DMS 273 (cell line): ENCODE results near the gene HEXD.
"Not testable (repeated sequence)": the region's sequence is repeated elsewhere in the genome, so short reads cannot be mapped to it uniquely, and the experiment has no call there.

Experiments
- DNase-seq: peaks from one replicate; lab custom pipeline; 2025; ENCODE audit not compliant: unreplicated experiment; lab: John Stamatoyannopoulos, UW

Gene HEXD

DNA sequence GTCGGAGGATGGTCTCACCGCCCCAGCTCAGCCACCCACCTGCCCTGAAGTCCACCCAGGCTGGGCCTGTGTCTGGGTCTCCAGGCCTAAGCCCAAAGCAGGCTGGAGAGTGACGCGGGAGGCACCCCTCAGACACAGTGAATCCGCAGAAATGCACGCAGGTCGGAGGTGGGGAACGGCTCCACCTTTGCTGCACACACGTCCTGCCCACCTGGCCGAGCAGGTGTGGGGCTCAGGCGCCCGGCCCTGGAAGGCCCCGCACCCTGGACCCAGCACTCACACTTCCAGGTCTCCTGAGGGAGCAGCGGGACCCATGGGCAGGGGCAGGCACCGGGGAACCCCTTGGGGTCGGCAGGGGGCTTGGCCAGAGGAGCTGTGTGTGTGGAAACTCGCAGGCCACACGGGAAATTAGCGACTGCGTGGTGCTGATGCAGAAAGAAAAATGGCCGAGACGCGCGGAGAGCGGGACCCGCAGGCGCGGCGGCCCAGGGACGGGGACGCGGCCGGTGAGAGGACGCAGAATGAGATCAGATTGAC is 21.8 kb downstream of the HEXD start:
- no peak for DNase-seq

DNA sequence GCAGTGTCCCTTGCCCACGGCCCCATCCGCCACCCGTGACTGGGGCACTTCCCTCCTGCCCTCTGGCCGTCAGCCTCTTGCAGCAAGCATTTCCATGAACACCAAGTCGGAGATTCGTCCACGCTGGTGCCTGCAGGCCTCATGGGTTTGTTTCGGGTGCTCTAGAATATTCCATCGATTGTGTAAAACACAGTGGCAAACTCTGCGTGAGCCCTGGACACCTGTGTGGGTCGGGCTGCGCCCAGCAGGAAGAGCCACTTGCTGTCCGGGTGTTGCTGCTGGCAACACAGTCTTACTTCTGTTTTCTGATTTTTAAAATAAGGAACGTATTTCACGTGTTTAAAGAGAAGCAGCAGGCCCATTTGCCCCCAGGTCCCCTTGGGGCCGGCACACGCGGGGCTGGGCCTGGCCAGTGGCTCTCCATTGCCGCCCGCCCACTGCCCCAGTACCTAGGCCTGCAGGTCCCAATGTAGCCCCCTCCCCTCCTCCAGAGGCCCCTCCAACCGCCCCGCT is 22.4 kb downstream of the HEXD start:
- DNase-seq, result no peak

DNA sequence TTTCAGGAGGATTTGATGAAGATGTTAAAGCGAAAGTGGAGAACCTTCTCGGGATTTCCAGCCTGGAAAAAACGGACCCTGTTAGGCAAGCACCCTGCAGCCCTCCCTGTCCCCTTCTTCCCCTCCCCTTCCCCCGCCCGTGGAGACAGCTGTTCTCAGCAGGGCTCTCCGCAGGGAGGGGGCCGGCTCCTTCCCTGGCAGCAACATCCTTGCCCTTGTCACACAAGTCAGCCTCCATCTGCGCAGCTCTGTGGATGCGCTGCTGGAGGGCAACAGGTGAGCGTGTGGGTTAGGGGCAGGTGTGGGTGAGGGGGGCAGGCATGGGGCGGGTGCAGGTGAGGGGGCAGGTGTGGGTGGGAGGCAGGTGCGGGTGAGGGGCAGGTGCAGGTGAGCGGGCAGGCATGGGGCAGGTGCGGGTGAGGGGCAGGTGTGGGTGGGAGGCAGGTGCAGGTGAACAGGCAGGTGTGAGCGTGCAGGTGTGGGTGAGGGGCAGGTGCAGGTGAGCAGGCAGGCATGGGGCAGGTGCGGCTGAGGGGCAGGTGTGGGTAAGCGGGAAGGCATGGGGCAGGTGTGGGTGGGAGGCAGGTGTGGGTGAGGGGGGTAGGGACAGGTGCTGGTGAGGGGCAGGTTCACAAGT is 23.0 kb downstream of the HEXD start:
- DNase-seq, result peak; percentile 86

DNA sequence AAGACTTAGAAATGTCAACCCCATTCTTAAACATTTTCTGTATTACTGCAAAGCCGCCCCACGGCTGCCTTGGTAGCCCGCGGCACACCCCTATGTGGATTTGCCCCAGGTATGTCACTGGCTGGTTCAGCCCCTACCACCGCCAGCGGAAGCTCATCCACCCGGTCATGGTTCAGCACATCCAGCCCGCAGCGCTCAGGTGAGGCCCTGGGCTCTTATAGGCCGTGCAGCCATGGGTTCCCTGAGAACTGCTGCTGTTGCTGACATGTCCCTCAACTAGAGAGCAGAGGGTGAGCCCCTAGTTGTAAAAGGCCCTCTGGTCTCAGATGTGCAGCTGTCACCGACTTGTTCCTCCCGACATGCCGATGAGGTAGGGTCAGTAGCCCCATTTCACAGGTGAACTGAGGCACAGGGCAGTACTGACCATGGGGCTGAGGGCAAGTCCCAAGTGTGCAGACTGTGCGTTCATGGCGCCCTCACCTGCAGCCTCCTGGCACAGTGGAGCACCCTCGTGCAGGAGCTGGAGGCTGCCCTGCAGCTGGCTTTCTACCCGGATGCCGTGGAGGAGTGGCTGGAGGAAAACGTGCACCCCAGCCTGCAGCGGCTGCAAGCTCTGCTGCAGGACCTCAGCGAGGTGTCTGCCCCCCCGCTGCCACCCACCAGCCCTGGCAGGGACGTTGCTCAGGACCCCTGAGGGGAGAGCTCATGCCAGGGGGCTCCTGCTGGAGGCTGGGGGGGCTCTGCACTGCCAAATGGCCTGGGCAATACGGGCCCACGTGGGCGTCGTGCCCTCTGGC is 23.7 kb downstream of the HEXD start:
- DNase-seq, result no peak

DNA sequence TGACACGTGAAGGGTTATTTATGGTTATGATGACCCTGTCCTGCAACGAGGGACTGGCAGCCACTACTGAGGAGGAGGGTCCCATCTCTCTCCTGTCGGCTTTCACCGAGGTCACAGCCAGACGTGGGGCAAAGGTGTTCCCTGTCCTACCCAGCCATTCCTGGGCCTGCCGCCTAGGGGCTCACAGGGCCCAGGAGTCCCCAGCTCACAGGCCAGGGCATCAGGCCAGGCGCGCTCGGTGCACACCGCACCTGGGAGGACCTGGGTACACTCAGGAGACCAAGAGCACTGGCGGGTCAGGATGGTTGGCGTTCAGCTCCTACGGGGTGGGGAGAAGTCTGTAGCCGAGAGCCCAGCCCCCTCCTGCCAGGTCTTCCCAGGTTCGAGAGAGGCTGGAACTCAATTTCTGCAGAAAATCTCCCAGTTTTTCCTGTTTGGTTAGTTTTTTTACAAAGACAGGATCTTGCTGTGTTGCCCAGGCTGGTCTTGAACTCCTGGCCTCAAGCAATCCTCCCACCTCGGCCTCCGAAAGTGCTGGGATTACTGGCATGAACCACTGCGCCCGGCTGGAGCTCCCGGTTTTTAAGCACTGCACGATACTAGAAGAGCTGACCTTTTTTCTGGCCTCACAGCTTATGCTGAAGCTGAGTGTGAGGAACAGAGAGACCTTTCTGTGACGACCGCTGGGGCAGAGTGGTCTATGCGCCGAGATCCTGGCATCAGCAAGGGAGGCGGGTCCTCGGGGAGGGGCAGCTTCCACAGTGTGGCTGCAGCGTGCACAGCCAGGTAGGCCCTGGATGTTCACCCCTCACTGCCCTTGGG is 24.7 kb downstream of the HEXD start:
- no peak for DNase-seq

DNA sequence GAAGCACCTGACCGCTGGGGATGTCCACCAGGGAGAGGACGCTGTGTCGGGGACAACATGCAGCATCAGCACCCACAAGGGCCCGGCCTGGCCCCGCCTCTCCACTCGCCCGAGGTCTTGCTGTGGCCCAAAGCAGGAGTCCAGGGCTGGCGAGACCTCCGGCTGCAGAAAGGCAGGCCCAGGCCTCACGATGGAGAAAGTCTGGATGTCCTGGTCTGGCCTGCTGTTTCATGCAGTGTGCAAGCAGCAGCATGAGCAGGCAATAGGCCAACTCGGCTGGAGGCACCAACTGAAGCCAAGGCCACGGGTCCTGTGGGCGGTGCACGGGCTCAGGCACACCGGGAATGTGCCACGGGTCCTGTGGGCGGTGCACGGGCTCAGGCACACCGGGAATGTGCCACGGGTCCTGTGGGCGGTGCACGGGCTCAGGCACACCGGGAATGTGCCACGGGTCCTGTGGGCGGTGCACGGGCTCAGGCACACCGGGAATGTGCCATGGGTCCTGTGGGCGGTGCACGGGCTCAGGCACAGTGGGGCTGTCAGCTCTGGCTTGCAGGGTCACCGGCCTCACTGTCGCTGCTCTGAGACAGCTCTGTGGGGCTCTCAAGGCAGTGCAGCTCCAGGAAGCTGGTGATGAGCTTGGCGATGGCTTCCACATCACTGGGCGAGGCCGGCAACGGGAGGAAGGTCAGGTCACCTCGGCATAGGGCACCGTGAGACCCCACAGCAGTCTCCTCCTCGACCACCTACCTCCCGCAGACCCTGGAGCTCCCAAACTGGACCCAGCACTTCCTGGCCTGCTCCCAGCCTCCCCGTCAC is 25.5 kb downstream of the HEXD start:
- no peak for DNase-seq

DNA sequence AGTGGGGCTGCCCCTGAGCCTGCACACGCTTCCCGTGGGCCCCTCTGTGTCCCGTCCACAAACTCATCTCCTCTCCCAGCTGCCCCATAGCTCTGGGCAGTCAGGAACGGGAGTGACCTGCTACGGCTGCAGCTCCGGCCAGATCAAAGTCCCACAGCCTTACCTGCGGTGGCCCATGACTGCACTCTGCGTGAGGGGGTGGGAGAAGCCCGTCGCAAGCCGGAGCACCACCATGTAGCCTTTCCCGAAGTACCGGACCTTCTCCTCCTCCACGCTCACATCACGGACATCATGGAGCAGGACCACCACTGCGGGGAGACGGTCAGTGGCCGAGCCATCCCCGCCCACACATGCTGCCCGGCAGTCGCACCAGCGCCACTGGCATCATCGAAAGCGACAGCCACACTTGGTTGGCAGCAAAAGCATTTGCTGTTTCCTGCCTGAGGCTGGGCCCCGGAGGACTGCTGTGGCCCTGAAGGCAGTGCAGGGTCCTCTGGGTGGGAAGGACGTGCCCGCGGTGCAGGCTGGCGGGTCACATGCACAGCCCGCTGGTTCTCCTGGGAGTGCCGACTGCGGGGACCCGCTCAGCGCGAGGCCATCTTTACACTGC is 26.2 kb downstream of the HEXD start:
- DNase-seq, result no peak

DNA sequence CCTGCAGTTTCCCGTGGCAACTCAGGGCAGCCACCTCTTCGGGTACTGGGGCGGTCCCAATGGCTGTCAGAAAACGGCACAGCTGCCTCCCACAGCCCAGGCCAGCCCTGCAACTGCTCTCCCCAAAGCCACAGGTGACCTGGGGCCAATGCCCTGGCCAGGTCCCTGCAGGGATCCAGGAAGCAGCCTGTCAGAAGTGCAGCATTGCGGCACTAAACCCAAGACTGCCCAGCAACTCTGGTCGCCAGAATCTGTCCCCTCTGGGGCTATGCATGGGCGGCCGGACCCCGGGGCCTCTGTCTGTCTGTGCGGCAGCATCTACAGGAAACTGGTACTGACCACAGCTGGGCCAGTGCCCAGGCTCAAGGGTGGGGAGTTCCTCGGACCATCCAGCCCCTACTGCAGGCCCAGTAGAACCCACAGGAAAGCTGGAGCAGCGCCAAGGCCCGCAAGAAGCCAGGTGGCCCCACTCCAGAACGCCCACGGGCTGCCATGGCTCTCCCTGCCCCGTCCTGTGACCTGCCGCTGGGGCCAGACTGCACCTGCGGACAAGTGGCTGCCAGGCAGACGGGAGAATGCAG is 26.9 kb downstream of the HEXD start:
- no peak for DNase-seq

DNA sequence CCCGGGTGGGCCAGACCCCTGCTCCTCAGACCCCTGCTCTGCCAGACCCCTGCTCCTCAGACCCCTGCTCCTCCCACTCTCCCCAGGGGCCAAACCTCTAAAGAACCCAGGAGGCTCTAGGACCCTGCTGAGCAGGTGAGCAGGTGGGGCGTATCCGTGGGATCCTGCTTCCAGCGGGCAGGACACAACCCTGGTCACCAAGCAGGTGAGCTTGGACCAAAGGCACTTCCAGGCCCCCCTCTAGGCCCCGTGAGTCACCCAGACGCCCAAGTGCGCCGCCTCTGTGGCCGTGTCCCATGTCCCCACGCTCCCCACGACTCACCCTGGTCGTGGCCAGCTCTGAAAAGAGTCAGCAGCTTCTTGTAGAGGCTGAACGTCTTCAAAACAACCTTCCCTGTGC is 27.4 kb downstream of the HEXD start:
- DNase-seq, result no peak

DNA sequence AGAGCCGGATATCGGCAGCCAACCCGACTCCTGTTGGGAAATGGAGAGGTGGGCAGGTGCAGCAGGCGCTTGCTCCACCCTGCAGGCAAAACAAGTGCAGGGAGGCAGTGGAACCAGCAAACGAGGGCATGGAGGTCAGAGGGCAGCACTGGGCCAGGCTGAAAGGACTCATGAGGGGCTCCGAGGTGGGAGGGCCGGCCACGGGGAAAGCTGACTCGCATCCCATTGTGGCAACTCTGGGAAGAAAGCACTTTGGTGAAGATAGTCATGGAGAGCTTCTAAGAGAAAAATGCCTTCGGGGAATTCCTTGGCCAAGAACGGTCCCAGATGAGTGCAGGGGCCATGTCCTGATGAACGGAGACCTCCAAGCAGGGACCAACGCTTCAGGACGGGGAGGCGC is 28.0 kb downstream of the HEXD start:
- no peak for DNase-seq

DNA sequence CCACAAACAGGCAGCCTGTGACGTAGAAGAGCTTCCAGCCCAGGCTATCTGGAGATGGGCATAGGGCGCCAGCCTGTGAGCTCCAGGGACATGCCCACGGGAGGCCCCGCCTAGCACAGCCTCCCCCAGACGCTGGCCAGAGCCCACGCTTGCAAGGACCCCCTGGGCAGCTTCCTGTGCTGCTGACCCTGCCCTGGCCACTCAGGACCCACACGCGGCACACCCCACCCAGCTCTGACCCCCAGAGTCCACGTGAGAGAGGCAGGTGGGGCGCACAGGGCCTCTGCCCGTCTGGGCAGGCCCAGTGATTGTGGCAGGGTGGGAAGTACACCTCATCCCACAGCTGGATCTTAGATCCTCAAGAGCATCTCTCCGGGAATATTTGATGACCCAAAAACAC is 28.5 kb downstream of the HEXD start:
- no peak for DNase-seq

DNA sequence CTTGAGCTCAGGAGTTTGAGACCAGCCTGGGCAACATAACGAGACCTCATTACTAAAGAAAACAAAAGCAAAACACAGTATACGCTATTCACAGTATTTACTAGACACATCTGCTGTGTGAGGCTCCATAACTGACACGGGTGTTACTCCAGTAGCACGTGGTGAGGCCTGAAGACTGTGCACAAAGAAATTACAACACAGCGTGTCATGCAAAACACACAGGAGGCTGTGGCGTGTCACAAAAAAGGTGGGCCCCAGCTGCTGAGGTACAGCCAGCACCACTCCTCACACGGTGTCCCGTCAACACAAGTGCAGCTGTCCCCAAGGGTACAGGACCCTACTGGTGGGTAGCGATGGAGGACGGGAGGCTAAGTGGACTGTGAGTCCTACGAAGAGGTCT is 29.7 kb downstream of the HEXD start:
- DNase-seq, result no peak

DNA sequence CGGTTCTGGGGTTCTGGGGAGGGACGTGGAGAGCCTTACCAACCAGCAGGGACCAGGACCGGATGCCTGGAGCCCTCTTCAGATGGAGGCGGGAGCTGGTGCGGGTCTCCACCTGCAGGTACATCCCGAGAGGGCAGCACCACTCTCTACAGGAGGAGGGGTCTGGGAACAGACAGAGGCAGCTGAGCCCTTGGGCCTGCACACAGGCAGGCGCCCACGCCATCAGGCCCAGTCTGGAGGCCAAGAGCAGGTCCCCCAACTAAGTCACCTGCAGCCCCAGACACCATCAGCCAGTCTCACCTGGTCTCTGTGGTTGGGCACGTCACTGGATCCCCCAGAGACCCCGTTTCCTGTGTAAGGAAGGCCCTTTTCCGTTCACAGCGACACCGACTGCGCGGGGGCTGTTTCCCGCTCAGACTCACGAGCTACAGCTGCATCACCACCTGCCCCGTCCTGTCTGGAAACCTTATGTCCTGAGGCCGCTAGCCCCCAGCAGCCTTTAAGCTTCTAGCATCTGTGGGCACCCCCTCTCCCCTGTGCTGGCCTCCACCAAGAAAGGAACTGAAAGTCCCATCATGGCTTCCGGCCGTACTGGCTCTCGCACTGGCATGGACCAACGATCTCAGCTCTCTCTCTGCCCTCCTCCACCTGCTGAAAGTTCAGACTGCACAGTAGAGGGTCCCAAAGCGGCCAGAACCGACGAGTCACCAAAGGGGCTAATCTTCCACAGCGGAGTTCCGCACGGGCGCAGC is 31.2 kb downstream of the HEXD start:
- DNase-seq, result no peak

DNA sequence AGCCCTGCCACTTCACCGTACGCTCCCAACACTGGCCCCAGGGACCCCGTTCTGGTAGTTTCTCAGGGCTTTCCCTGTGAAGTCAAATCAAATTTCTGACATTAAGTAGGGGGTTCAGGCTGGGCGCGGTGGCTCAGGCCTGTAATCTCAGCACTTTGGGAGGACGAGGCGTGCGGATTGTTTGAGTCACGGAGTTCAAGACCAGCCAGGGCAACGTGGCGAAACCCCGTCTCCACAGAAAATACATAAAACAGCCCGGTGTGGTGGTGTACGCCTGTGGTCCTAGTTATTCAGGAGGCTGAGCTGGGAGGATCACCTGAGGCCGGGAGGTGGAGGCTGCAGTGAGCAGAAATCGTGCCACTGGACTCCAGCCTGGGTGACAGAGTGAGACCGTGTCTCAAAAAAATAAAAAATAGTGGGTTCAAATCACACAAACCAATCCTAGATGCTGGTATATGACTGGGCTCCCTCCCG is 31.8 kb downstream of the HEXD start:
- DNase-seq, result no peak

DNA sequence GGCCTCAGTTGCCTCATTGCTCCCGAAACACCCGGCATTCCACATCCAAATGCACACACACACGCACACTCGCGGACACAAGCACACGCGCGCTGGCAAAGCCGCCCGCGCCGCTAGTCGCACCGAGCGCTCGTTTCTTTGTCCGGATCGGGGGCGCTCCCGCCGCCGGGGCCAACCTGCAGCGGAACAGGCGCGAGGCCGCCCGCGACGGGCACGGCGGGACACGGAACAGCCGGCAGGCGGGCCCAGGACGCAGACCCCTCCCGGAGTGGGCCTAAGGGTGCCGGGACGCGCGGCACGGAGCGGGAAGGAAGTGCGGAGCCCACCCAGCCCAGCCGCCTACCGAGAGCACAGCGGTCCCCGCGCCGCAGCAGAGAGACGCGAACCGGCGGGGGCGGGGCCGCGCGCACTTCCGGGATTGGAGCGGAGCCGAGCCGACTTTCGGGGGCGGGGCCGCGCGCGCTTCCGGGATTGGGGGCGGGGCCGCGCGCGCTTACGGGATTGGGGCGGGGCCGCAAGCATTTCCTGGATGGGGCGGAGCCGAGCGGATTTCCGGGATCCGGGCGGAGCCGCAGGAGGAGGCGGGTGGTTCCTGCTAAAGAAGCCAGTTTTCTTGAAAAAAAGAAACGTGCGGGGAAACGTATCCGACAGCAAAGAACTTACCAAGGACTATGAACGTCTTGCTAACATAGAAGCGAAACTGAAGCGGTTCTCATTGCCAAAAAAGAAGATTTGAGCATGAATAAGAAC is 32.4 kb downstream of the HEXD start, which contains the start of gene CYBC1:
Gene CYBC1 (minus strand): TSS at position 396 of the 750 bp plus-strand sequence. CDS start 1,498 bp downstream, outside the sequence.
- DNase-seq, result peak; percentile 97

DNA sequence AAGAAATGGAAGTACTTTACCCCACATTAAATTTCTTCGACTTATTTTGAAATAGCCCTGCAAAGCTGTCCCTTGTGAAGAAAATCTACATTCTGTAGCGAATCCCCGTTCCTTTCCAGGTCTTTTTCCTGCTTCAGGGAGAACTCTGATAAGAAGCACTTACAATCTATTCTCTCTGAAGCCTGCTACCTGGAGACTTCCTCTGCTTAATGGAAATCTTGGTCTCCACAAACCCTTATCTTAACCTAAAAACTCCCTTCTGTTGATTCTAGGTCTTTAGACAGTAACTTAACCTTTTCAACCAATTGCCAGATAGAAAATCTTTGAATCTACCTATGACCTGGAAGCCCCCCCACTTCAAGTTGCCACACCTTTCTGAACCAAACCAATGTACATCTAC is 34.0 kb downstream of the HEXD start:
- no peak for DNase-seq

DNA sequence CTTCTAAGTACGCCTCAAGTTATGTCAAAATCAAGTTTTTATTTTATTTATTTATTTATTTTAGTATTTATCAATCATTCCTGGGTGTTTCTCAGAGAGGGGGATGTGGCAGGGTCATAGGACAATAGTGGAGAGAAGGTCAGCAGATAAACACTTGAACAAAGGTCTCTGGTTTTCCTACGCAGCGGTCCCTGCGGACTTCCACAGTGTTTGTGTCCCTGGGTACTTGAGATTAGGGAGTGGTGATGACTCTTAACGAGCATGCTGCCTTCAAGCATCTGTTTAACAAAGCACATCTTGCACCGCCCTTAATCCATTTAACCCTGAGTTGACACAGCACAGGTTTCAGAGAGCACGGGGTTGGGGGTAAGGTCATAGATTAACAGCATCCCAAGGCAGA is 35.0 kb downstream of the HEXD start:
- not testable (repeated sequence) for DNase-seq

DNA sequence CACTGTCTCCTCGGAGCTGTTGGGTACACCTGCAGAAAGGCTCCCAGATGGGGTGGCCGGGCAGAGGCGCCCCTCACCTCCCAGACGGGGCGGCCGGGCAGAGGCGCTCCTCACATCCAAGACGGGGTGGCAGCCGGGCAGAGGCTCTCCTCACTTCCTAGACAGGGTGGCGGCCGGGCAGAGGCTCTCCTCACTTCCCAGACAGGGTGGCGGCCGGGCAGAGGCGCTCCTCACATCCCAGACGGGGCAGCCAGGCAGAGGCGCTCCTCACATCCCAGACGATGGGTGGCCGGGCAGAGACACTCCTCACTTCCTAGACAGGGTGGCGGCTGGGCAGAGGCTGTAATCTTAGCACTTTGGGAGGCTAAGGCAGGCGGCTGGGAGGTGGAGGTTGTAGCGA is 35.6 kb downstream of the HEXD start:
- DNase-seq, result not testable (repeated sequence)
